Testis (tissue), 2 donors: ENCODE data around the gene PCSK5.

ENCODE experiments used
- CTCF ChIP-seq, 3 experiments: fragments of 450-650 bp in 2 of 3; fragments of 200-600 bp in 1 of 3; sonication (generic) in 1 of 3; IDR thresholded peaks; one replicate each; pipeline ENCODE4 v1.5.1; 2016 to 2019; ENCODE audit warnings: antibody characterized with exemption in 3 of 3, mild to moderate bottlenecking in 2 of 3, moderate library complexity in 1 of 3
- POLR2A ChIP-seq: fragments of 450-650 bp; IDR thresholded peaks from one replicate; pipeline ENCODE4 v1.6.1; 2017; ENCODE audit warnings: antibody characterized with exemption, mild to moderate bottlenecking, moderate library complexity

GRCh38 chr9:76158713-76159112, 268.2 kb downstream of the PCSK5 start:
- TF ChIP-seq CTCF (IDR thresholded peaks at IDR 0.05) (no peak), POLR2A (no peak)
